Eye (tissue), 1 donor: ENCODE data around the gene THBS3.
A peak's percentile ranks its signal among the peaks of the same experiment; 100 is the strongest.

Source experiments
- DNase-seq: peaks from one replicate; pipeline ENCODE4 v3.0.0-alpha.2; 2015

Gene THBS3

DNA sequence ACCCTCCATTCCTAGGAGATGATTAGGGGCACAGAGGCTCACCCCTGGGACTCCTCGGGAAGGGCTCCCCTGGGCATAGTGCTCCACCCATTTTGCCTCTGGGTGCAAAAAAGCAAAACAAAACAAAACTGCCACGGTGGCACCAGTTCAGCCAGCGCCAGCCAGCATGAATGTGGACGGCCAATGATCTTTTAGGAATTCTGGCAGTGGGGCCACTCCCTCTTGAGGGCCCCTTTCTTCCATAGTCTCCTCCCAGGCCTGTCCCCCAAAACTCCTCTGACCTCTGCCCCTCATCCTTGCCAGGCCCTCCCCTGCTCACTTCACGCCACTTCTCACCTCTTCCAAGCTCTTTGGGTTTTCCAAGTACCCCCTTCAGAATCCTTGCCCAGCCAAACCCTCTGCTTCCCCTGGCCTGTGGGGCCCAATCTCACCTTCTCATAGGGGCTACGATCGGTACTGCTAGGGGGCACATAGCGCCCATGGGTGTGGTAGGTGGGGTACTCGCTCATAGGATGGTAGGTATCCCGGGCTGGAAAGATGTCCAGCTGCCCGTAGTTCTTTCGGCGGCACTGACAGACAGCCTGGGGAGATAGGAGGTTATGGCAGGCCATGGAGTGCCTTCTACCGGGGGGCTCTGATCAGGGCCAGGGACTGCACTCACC is 20.8 kb downstream of the THBS3 start:
- DNase-seq: no peak

DNA sequence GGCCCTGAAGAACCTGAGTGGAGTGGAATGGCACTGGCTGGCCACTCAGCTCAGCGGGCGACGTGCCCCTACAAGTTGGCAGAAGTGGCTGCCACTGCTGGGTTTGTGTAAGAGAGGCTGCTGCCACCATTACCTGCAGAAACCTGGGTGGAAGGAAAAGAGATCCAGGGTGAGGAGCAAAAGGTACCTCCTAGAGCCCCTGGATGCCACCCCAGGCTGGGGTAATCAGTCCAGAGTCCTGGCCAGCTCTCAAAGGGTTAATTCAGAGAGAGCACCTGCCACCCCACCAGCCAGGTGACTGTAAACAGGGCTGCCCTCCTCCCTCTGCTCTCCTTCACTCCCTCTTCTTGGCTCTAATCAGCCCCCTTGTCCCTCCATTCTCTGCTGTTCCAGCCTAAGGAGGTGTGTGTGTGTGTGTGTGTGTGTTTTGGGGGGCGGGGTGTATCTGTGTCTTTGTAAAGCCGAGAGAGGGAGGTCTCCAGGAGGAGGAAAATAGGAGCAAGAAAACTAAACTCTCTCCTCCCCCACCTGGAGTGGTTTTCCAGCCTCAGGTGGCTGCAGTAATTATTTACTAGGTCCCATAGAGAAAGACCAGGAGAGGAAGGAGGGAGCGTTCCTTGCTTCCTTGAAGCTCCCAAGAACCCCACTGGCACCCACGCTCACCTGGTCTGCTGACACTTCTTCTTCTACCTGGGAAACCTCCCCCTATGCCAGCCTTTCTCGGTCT is 21.5 kb downstream of the THBS3 start:
- no peak for DNase-seq

DNA sequence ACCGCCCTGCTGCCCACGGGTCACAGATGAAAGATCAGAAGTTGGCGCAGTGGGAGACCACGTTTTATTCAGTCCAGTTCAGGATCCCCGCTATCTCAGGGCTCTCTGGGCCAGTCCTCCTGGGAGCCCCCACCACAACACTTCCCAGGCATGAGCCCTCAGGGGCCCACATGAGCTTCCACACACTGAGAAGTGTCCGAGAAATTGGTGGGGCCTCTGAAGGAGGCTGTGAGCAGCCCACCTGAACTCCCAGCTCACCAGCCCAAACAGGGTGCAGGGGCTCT is 22.0 kb downstream of the THBS3 start:
- no peak for DNase-seq

DNA sequence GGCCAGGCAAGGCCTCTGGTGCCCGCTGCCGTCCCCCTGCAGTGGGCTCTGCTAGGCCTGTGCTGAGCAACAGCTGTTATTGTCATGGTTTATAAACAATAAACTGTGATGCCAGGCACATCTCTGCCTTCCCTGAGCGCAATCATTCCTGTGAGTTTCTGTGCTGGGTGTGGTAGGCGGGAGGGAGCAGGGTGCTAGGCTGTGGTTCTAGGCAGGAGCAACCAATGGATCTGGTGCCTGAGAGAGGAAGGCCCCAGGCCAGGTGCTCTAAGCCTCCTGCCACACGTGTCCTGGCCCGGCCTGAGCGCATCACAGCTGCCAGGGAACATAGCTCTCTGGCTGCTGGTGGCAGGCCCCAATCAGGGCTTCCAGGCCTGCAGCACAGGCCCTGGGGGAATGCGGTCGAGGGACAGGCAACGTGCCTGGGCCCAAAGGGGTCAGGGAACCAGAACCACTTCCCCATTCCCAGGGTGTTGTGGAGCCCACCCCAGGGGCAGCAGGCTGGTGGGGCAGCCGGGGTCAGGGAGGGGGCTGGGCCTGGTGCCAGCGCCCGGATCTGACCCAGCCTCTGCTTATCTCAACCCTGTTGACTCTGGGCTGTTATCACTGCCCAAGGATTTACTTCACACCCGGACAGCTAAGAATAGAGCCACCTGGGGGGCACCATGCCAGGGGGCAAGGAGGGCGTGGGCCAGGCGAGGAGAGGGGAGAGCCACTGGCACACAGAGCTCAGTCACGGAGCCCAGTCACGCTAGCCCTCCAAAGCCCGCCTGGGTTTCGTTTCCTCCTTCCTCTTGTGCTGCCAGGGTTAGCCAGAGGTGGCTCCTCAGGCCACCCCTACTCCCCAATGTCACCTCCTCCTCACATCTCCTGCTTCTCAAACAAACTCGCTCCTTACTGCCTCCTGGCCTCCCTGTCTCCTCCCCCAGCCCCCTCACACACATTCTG is 22.6 kb downstream of the THBS3 start:
- no peak for DNase-seq

DNA sequence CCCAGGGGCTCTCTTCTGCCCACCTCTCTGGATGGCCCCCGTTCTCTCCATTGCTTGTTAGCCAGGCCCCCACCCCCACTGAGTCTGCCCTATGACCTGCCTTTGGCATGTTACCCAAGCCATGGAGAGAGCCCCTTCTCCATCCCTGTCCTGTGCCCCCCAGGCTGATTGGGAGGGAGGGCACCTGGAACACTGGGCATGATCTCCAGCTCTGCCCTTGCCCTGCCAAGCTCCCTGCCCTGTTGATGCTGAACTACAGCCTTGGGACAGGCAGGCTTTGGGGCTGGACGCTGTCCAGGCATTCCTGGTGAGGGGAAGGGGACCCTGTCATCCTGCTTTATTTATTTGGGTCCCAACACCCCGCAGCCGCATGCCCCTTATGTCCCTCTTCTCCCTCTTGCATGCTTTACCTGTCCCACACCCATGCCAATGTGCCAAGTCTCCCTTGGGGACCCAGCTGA is 23.3 kb downstream of the THBS3 start:
- DNase-seq: no peak

DNA sequence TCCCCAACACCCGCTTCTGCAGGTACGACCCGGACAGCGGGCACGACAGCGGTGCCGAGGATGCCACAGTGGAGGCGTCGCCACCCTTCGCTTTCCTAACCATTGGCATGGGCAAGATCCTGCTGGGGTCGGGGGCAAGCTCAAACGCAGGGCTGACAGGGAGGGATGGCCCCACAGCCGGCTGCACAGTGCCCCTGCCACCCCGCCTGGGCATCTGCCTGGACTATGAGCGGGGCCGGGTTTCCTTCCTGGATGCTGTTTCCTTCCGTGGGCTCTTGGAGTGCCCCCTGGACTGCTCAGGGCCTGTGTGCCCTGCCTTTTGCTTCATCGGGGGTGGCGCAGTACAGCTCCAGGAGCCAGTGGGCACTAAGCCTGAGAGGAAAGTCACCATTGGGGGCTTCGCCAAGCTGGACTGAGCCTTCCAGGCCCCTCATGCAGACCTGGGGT is 23.9 kb downstream of the THBS3 start:
- no peak for DNase-seq

DNA sequence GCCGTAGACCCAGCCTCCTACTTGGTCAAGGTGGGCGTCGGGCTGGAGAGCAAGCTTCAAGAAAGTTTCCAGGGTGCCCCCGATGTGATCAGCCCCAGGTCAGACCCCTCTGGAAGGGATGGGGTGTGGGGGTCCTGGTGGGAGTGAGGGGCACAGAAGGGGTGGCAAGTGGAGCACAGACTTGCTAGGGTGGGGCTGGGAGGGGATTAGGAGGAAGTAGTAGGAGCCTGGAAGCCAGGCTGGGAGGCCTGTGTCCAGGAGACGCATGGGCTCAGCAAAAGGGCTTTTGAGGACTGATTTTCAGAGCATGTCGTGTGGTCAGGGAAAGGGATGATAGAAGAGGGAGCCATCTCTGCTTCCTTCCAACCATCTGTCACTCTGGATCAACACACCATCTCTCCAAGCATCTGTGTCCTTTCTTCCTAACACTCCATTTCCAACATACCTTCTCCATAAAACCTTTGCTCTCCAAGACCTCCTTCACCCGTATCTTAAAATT is 25.6 kb downstream of the THBS3 start:
- no peak for DNase-seq

DNA sequence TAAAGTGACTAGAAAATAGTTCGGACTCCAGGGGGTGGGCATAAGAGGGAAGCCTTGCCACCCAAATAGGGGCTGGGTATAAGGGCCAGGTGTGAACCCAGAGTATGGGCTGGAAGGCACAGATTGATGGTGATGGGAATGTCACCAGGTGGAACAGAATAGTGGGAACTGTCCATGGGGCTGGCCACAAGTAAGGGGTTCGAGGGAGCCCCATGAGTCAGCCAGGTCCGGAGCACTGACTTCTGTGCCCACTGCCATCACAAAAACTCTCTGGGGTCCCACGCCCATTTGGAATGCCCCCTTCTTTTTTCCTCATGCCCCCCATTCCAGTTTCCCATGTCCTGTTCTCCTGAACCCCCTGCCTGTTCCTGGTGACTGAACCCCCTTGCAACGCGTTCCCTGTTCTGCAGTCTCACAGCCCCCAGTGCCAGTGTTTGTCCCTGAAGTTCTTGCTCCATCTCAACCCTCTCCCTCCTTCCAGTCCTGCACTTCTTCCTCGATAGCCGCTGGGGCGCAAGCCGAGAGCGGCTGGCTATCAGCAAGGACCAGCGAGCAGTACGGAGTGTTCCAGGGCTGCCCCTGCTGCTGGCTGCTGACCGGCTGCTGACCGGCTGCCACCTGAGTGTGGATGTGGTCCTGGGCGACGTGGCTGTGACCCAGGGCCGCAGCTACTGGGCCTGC is 26.2 kb downstream of the THBS3 start:
- DNase-seq: no peak

DNA sequence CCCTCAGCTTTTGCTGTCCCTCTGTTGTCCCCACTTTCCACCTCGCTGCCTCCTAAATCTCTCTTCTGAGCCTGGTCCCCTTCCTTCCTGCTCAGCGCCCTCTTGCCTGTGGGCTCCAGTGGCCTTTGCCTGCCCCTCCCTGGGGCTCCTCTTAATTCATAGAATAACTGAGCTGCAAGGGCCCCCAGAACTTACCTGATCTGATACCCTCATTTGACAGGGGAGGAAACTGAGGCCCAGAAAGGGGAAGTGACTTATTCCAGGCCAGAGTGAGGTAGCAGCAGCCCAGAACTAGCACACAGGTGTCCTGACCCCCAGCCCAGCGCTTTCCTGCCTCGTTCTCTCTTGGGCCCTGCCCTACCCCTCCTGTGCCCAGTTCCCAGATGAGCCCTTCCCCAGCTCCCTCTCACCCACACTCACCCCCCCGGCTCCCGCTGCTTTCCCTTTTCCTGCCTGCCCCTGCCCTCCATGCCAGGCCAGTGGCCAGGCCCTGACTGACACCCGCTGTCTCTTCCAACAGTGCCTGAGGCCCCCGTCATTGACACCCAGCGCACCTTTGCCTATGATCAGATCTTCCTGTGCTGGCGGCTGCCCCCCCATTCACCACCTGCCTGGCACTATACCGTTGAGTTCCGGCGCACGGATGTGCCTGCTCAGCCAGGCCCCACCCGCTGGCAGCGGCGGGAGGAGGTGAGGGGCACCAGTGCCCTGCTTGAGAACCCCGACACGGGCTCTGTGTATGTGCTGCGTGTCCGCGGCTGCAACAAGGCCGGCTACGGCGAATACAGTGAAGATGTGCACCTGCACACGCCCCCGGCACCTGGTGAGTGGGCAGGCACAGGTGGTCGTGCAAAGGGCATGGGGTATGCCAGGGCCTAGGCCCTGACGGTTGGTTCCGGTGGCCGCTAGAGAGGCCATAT is 28.3 kb downstream of the THBS3 start:
- DNase-seq: no peak

DNA sequence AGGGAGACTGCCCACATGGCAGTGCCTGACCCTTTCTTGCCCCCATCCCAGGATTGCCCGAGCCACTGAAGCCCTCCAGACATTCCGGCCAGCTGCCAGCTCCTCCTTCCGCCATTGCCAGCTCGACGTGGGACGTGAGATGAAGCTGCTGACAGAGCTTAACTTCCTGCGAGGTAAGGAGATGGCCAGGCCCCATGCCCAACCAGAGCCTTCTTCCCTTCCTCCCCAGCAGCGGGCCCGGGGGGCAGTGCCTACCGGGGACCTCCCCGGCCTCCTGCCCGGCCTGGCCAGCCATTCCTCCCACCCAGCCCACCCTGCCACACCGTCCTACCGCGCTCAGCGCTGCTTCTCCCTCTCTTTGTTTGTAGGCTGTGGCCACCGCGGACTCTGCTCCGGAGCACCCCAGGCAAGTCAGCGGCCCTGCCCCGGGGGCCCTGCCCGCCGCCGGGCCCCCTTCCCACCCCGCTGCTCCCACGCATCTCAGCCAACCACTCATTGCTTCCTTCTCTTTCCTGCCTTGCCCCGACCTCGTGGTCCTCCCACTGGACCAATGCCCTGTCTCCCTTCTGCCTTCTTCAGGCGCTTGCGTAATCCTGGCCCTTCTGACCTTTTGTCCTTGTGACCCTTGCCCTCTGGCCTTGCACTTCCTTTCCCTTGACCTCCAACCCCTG is 29.1 kb downstream of the THBS3 start:
- DNase-seq: no peak

DNA sequence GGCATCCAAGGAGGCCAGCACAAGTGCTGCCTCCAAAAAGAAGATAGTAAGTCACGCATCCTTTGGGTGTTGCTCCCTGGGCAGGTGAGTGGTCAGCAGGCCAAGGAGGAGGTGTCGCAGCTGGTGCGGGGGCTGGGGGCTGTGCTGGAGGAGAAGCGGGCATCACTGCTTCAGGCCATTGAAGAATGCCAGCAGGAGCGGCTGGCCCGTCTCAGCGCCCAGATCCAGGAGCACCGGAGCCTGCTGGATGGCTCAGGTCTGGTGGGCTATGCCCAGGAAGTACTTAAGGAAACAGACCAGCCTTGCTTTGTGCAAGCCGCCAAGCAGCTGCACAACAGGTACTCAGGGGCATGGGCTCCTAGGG is 29.8 kb downstream of the THBS3 start:
- DNase-seq: no peak

DNA sequence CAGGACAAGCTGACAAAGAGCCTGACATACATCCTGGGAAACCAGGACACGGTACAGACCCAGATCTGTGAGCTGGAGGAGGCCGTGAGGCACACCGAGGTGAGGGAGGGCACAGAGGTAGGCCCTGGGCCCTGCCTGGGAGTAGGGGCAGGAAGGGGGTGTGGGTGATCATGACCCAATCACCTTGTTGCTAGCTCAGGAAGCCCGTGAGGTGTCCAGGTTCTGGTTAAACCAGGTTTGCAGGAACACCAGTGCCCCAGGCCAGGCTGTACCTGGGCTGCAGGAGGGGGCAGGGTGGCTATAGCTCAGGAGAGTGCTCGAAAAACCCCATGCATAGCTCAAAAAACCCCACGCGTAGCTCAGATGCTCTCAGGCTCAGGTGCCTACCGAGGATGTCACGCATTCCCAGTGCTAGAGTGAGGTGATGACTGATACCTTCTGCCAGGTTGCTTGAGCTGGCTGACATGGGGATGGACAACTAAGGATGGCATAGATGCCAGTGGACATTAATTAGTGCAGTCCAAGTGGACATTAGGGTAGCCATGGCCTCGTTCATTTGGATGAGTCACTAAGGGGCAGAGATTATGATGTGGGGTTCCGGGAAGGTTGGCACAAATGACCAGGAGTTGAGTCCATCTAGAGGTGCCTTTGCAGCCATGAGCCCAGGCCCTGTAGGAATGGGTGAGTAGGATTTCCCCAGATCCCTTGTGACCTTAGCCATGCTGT is 30.3 kb downstream of the THBS3 start:
- DNase-seq: no peak

DNA sequence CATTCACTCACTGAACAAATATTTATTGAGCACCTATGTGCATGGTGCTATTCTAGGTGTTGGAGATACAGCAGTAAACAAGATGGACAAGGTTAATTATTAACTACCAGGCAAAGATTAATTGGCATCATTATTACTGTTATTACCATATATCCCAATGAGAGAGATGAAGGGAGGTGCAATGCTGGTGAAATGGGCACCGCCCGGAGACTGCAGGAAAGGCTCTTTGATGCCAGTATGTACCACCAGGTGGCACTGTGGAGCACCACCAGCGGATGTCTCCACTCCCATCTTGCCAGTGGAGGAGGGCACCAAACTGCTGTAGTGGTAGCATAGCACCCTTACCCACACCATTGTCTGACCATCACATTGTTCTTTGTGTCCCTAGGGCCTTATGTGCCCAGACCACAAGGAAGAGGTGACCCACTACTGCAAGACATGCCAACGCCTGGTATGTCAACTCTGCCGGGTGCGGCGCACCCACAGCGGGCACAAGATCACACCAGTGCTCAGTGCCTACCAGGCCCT is 31.1 kb downstream of the THBS3 start:
- peak; percentile 91 for DNase-seq

DNA sequence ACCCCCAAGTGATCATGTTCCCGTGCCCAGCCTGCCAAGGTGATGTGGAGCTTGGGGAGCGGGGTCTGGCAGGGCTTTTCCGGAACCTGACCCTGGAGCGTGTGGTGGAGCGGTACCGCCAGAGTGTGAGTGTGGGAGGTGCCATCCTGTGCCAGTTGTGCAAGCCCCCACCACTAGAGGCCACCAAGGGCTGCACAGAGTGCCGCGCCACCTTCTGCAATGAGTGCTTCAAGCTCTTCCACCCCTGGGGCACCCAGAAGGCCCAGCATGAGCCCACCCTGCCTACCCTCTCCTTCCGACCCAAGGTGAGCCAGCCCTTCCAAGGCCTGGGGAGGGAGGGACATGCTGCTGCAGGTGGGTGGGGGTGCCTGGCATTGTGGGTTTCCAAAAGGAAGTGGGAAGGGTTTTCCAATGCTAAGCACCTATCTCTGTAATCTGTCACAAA is 31.7 kb downstream of the THBS3 start:
- DNase-seq: no peak

DNA sequence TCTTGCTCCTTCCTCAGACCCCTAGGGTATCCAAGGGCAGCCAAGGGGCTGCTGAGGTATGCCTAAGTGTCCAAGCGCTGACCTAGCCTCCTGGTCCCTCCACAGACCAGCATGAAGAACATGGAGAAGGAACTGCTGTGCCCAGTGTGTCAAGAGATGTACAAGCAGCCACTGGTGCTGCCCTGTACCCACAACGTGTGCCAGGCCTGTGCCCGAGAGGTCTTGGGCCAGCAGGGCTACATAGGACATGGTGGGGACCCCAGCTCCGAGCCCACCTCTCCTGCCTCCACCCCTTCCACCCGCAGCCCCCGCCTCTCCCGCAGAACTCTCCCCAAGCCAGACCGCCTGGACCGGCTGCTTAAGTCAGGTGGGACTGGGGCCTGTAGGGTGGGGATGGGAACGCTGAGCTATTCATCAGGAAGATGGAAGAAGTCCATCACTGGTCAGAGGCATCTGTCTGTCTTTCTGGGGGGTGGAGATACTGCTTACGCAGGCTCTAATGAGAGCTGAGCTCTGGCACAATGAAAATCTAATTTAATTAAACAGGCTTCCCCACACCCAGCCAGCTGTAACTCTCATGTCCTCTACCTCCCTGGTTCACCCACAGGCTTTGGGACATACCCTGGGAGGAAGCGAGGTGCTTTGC is 32.3 kb downstream of the THBS3 start:
- no peak for DNase-seq

DNA sequence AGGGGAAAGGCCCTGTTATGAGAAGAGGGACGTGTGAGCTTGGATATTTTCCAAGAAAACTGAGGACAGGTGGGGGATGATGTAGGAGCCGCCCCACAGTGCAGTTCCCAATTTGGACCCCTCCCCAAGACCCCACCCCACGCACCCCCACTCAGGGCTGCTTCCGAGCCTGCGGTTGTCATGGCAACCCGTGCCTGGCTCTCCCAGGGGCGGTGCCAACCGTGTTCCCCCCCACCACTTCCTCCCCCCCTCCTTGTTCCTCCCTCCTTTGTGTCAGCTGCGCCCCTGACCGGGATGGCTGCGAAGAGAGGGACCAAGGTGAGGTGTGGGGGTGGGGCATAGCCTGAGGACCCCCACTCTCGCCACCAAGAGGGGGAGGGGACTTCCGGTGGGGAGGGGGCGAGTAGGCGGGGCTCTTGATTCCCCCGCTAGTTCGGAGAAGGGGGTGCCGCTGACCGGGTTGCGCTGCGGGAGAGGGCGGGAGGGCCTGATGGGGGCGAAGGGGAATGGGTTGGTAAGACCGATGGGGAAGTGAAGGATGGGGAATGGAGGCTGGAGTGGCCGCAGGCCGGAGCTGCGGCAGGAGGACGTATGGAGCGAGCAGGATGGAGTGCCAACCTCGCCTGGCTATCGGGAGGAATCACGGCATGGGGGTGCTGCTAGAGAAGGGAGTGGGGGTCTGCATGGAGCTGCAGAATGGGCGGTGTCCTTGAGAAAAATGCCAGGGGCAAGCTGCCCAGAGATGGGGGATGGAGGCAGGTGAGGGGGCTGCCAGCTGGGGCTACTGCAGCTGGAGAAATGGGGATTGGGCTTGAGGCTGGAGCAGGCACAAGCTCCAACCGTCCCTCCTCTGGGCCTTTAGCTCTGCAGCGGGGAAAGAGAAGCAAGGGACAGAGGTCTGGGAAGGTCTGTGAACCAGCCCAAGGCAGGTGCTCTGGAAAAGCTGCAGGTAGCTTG is 33.1 kb downstream of the THBS3 start:
- DNase-seq: peak; percentile 83

DNA sequence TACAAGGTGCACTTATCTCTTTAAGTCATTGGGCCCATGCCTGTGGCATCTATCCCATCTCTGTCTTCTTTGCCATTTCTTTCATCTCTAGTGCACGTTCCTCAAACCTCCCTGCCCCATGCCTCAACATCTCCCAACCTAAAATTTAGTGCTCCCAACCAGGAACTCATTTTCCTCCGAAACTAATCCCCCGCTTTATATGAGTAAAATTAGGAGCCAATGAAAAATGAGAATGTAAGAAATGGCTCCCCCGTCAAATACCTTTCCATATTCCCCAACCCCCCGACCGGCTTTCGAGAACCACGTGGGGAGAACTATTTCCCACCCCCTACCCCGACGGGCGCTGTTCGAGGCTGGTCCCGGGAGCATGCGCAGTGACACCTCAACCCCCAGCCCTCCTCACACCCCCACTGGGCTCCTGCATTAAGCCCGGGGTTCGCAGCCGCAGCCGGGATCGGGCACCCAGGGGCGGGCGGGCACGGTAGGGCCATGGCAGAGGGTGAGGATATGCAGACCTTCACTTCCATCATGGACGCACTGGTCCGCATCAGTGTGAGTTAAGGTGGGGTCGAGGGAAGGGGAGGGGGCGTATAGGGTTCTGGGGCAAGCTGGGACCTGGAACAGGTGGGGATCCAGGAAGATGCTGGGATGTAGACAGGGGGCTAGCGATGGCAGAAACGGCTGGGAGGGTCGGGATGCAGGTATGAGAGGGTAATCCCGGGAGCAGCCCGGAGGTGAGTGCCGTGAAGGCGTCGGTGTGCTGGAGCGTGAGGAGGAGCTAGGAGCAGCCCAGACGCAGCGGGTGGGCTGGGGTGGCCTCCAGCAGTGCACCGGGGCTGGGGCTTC is 34.0 kb downstream of the THBS3 start, which contains the start of gene TRIM46:
TRIM46 (plus strand) TSS at position 372 of the 846 bp plus-strand sequence; CDS start at position 490, 118 bp downstream.
- no peak for DNase-seq
